Measurements from ENCODE around the gene LHB. TPM values are rescaled to one million over a fixed set of nuclear protein-coding genes. Genes with fewer than 3 reads are reported as not detected.
"Not testable (repeated sequence)": the region's sequence is repeated elsewhere in the genome, so short reads cannot be mapped to it uniquely, and the experiment has no call there.

LHB gene
- total RNA-seq, 1 experiment from 2014 or later, result 0.68 TPM

GRCh38 chr19:49038557-49039276 is 21.8 kb upstream of the LHB start:
- BruUV-seq (replicated peaks); H3K27ac Mint-ChIP-seq (ENCODE audit: unreplicated experiment); H3K4me3 Mint-ChIP-seq (ENCODE audit: unreplicated experiment); H3K4me1 ChIP-seq; H3K4me3 ChIP-seq (ENCODE audit: low read depth, low read length); H3K27me3 Mint-ChIP-seq (ENCODE audit: insufficient read depth, unreplicated experiment); intact Hi-C loops (cut with micrococcal nuclease; ENCODE audit: unreplicated experiment); H3K4me1 Mint-ChIP-seq (ENCODE audit: low read depth, unreplicated experiment); H3K9me3 Mint-ChIP-seq (ENCODE audit: unreplicated experiment); DNase-seq; H3K27me3 ChIP-seq (replicated peaks; ENCODE audit: control insufficient read depth, insufficient read depth, low read length); H3K9me3 ChIP-seq; H3K36me3 ChIP-seq (ENCODE audit: control insufficient read depth, insufficient read depth, low read length); H3K36me3 Mint-ChIP-seq (ENCODE audit: insufficient read depth, unreplicated experiment): not testable (repeated sequence)
- CTCF ChIA-PET, result interaction anchor here (0.8 kb wide), 1 partner anchor 59 kb away, joined by 3 read pairs; no protein-coding TSS in a partner anchor
- POLR2A ChIA-PET, result interaction anchor here (0.6 kb wide), 1 partner anchor 39 kb away, joined by 3 read pairs; no protein-coding TSS in a partner anchor

GRCh38 chr19:49038111-49038510 is 21.2 kb upstream of the LHB start:
- H3K4me1 Mint-ChIP-seq (ENCODE audit: low read depth, unreplicated experiment); H3K9me3 Mint-ChIP-seq (ENCODE audit: unreplicated experiment); H3K36me3 ChIP-seq (ENCODE audit: control insufficient read depth, insufficient read depth, low read length); CTCF ChIA-PET; POLR2A ChIA-PET; H3K27me3 ChIP-seq (replicated peaks; ENCODE audit: control insufficient read depth, insufficient read depth, low read length); H3K9me3 ChIP-seq; H3K27me3 Mint-ChIP-seq (ENCODE audit: insufficient read depth, unreplicated experiment); H3K27ac Mint-ChIP-seq (ENCODE audit: unreplicated experiment); H3K36me3 Mint-ChIP-seq (ENCODE audit: insufficient read depth, unreplicated experiment); H3K4me1 ChIP-seq; DNase-seq; BruUV-seq (replicated peaks); H3K4me3 Mint-ChIP-seq (ENCODE audit: unreplicated experiment); H3K4me3 ChIP-seq (ENCODE audit: low read depth, low read length); intact Hi-C loops (cut with micrococcal nuclease; ENCODE audit: unreplicated experiment): not testable (repeated sequence)

GRCh38 chr19:49036815-49037214 is 19.9 kb upstream of the LHB start, which contains the start of gene CGB1:
Gene CGB1 (minus strand): TSS chr19:49036895. CDS start chr19:49036711, 184 bp downstream.
- POLR2A ChIA-PET; H3K4me1 ChIP-seq; H3K27me3 Mint-ChIP-seq (ENCODE audit: insufficient read depth, unreplicated experiment); H3K27me3 ChIP-seq (replicated peaks; ENCODE audit: control insufficient read depth, insufficient read depth, low read length); H3K9me3 ChIP-seq; H3K36me3 ChIP-seq (ENCODE audit: control insufficient read depth, insufficient read depth, low read length); intact Hi-C loops (cut with micrococcal nuclease; ENCODE audit: unreplicated experiment); CTCF ChIA-PET; BruUV-seq (replicated peaks); H3K4me3 ChIP-seq (ENCODE audit: low read depth, low read length); H3K4me3 Mint-ChIP-seq (ENCODE audit: unreplicated experiment); H3K36me3 Mint-ChIP-seq (ENCODE audit: insufficient read depth, unreplicated experiment); H3K9me3 Mint-ChIP-seq (ENCODE audit: unreplicated experiment); H3K4me1 Mint-ChIP-seq (ENCODE audit: low read depth, unreplicated experiment); H3K27ac Mint-ChIP-seq (ENCODE audit: unreplicated experiment): not testable (repeated sequence)
- peak; percentile 73 to 74 for DNase-seq
- TF ChIP-seq, protein P1, sequence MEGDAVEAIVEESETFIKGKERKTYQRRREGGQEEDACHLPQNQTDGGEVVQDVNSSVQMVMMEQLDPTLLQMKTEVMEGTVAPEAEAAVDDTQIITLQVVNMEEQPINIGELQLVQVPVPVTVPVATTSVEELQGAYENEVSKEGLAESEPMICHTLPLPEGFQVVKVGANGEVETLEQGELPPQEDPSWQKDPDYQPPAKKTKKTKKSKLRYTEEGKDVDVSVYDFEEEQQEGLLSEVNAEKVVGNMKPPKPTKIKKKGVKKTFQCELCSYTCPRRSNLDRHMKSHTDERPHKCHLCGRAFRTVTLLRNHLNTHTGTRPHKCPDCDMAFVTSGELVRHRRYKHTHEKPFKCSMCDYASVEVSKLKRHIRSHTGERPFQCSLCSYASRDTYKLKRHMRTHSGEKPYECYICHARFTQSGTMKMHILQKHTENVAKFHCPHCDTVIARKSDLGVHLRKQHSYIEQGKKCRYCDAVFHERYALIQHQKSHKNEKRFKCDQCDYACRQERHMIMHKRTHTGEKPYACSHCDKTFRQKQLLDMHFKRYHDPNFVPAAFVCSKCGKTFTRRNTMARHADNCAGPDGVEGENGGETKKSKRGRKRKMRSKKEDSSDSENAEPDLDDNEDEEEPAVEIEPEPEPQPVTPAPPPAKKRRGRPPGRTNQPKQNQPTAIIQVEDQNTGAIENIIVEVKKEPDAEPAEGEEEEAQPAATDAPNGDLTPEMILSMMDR (IDR thresholded peaks at IDR 0.05; ENCODE audit: insufficient read depth in 1 of 2, low read depth in 1 of 2, low read length in 1 of 2, severe bottlenecking in 1 of 2, unreplicated experiment in 1 of 2), result peak; percentile 53 to 85

DNA sequence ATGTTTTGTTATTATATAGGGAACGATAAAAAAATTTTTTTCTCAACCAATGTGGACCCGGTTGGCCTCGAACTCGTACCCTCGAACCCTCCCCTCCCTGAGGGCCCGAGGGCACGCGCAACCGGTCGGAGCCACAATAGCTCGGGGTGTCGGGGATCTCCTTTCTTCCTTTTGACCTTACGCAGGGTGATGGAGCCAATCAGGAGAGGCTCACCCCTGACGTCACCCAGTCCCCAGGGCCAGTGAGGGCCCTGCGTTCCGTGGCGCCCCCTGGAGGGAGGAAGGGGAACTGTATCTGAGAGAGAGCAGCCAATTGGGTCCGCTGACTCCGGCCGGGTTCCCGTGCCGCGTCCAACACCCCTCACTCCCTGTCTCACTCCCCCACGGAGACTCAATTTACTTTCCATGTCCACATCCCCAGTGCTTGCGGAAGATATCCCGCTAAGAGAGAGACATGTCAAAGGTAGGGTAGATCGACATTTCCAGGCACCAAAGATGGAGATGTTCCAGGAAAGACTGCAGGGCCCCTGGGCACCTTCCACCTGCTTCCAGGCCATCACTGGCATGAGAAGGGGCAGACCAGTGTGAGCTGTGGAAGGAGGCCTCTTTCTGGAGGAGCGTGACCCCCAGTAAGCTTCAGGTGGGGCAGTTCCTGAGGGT is 14.9 kb upstream of the LHB start, which contains the start of gene CGB2:
CGB2 (plus strand) TSS at position 249 of the 660 bp plus-strand sequence; CDS start at position 455, 206 bp downstream.
- H3K36me3 ChIP-seq (ENCODE audit: control insufficient read depth, insufficient read depth, low read length); intact Hi-C loops (cut with micrococcal nuclease; ENCODE audit: unreplicated experiment); H3K4me1 ChIP-seq; H3K9me3 Mint-ChIP-seq (ENCODE audit: unreplicated experiment); H3K36me3 Mint-ChIP-seq (ENCODE audit: insufficient read depth, unreplicated experiment); BruUV-seq (replicated peaks); H3K9me3 ChIP-seq; H3K27me3 ChIP-seq (replicated peaks; ENCODE audit: control insufficient read depth, insufficient read depth, low read length); H3K4me3 ChIP-seq (ENCODE audit: low read depth, low read length); H3K4me1 Mint-ChIP-seq (ENCODE audit: low read depth, unreplicated experiment); POLR2A ChIA-PET; CTCF ChIA-PET; H3K27me3 Mint-ChIP-seq (ENCODE audit: insufficient read depth, unreplicated experiment): not testable (repeated sequence)
- peak; percentile 74 to 80 for DNase-seq
- TF ChIP-seq, protein P1 (IDR thresholded peaks at IDR 0.05; ENCODE audit: insufficient read depth in 1 of 2, low read depth in 1 of 2, low read length in 1 of 2, severe bottlenecking in 1 of 2, unreplicated experiment in 1 of 2), result peak; percentile 32 to 77
- peak within 1 kb of the TSS; percentile 55 for H3K27ac Mint-ChIP-seq (ENCODE audit: unreplicated experiment)
- H3K4me3 Mint-ChIP-seq (ENCODE audit: unreplicated experiment), result peak within 1 kb of the TSS; percentile 36

DNA sequence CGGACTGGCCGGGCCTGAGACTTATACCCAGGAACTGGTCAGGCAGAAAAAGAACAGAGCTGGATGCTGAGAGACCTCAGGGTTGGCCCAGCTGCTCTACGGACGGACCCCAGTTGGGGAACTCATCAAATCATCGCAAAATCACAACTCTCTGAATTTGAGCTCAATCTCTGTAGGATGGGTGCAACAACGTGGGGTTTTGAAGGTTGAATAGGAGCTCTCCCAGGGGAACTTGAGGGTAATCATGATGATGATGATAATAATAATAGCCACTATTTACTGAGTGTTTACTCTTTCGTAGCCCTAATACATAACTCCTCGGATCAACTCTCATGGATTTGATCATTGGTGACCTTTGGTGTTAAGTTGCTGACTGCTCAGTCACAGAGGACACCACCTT is 13.4 kb upstream of the LHB start:
- H3K4me1 Mint-ChIP-seq (ENCODE audit: low read depth, unreplicated experiment); H3K4me1 ChIP-seq; H3K4me3 ChIP-seq (ENCODE audit: low read depth, low read length); intact Hi-C loops (cut with micrococcal nuclease; ENCODE audit: unreplicated experiment); H3K27me3 Mint-ChIP-seq (ENCODE audit: insufficient read depth, unreplicated experiment); H3K4me3 Mint-ChIP-seq (ENCODE audit: unreplicated experiment); H3K27me3 ChIP-seq (replicated peaks; ENCODE audit: control insufficient read depth, insufficient read depth, low read length); H3K27ac Mint-ChIP-seq (ENCODE audit: unreplicated experiment); H3K36me3 Mint-ChIP-seq (ENCODE audit: insufficient read depth, unreplicated experiment); DNase-seq; H3K36me3 ChIP-seq (ENCODE audit: control insufficient read depth, insufficient read depth, low read length); H3K9me3 Mint-ChIP-seq (ENCODE audit: unreplicated experiment); CTCF ChIA-PET; POLR2A ChIA-PET; BruUV-seq (replicated peaks); H3K9me3 ChIP-seq: not testable (repeated sequence)

Data from Caco-2 (cell line).